HepG2 (cell line): ENCODE measurements around the gene TSEN54. TPM values are rescaled to one million over a fixed set of nuclear protein-coding genes. Genes with fewer than 3 reads are reported as not detected.

Experiments
- CEBPB ChIP-seq: IDR thresholded peaks from 2 replicates; pipeline ENCODE4 v1.6.1; 2011; ENCODE audit warnings: low read depth, low read length, improper control_type of control experiment, borderline replicate concordance
- NFRKB ChIP-seq: fragments of 450-650 bp; IDR thresholded peaks from 2 replicates; pipeline ENCODE4 v1.6.1; 2017
- SCMH1 ChIP-seq: sonication (generic); formaldehyde crosslinking; IDR thresholded peaks from 2 replicates; pipeline ENCODE4 v1.9.0; 2021; ENCODE audit warnings: missing genetic modification reagents, mild to moderate bottlenecking, borderline replicate concordance
- TEAD2 ChIP-seq: sonication (generic); formaldehyde crosslinking; IDR thresholded peaks from 2 replicates; pipeline ENCODE4 v1.9.0; 2021; ENCODE audit warnings: missing genetic modification reagents
- ZNF10 ChIP-seq: sonication (generic); formaldehyde crosslinking; IDR thresholded peaks from 2 replicates; pipeline ENCODE4 v1.4.0; 2020; ENCODE audit warnings: mild to moderate bottlenecking, low read depth, missing genetic modification reagents, borderline replicate concordance
- polyA plus RNA-seq, 8 experiments: library from polyadenylated mRNA; depleted of rRNA in 3 of 8; stranded (reverse) in 7 of 8; unstranded in 1 of 8; fragments of >200 nt; fragmentation: Illumina TruSeq in 4 of 8; extraction: Trizol in 4 of 8; gene quantifications; 2 replicates each; pipeline versions ENCODE4 v1.2.1 to v1.2.3, GENCODE V29; 2011 to 2016; ENCODE audit warnings: low read depth in 4 of 8, missing spikeins in 1 of 8, mixed read lengths in 1 of 8; ENCODE audit not compliant: insufficient read depth in 1 of 8
- total RNA-seq, 5 experiments: library from RNA; depleted of rRNA; stranded (reverse); fragments of >200 nt; fragmentation: Illumina TruSeq; extraction: Trizol; gene quantifications; 2 replicates each; pipeline ENCODE4 v1.2.3, GENCODE V29; 2016; ENCODE audit warnings: low read depth in 1 of 5
- TF ChIP-seq, protein P1 (sequence below): IDR thresholded peaks from 2 replicates; pipeline ENCODE4 v1.6.1; 2016; ENCODE audit warnings: low read depth, missing genetic modification reagents, missing compliant biosample characterization
- TF ChIP-seq, protein P2 (sequence below): sonication (generic); formaldehyde crosslinking; IDR thresholded peaks from 2 replicates; pipeline ENCODE4 v1.9.0; 2021; ENCODE audit warnings: missing genetic modification reagents, borderline replicate concordance
- TF ChIP-seq, protein P3 (sequence below): sonication (generic); formaldehyde crosslinking; IDR thresholded peaks from 2 replicates; pipeline ENCODE4 v1.5.1; 2020; ENCODE audit warnings: missing genetic modification reagents, mild to moderate bottlenecking, borderline replicate concordance
- TF ChIP-seq, protein P4 (sequence below): sonication (generic); formaldehyde crosslinking; IDR thresholded peaks from 2 replicates; pipeline ENCODE4 v1.4.0; 2020; ENCODE audit warnings: mild to moderate bottlenecking, missing genetic modification reagents
- TF ChIP-seq, protein P5 (sequence below): sonication (generic); formaldehyde crosslinking; IDR thresholded peaks from 2 replicates; pipeline ENCODE4 v1.5.1; 2020; ENCODE audit warnings: mild to moderate bottlenecking, missing genetic modification reagents, moderate library complexity
- TF ChIP-seq, protein P6 (sequence below): sonication (generic); formaldehyde crosslinking; IDR thresholded peaks from 2 replicates; pipeline ENCODE4 v1.5.0; 2020; ENCODE audit warnings: missing genetic modification reagents

Gene TSEN54
- total and polyA plus RNA-seq, 2 of the 13 experiments (the other 11 are each of a cell fraction or from before 2014, with no cell fraction given) = 62.9 to 63.3 TPM

DNA sequence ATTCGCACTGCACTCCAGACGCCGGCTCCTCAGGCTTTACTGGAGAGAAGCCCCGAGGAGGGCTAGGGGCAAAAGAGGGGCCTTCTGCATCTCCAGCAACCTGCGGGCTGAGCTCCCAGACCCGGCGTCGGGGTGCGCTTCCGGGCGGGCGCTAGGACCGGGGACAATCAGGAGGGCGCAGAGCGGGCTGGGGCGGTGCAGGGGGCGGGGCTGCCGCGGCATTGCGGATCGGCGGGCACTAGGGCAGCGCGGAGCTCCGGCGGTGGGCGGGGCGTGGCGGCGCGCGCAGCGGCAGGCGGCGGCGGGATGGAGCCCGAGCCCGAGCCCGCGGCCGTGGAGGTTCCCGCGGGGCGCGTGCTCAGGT, at the start of gene TSEN54 (continued):
- TF ChIP-seq, protein P1, sequence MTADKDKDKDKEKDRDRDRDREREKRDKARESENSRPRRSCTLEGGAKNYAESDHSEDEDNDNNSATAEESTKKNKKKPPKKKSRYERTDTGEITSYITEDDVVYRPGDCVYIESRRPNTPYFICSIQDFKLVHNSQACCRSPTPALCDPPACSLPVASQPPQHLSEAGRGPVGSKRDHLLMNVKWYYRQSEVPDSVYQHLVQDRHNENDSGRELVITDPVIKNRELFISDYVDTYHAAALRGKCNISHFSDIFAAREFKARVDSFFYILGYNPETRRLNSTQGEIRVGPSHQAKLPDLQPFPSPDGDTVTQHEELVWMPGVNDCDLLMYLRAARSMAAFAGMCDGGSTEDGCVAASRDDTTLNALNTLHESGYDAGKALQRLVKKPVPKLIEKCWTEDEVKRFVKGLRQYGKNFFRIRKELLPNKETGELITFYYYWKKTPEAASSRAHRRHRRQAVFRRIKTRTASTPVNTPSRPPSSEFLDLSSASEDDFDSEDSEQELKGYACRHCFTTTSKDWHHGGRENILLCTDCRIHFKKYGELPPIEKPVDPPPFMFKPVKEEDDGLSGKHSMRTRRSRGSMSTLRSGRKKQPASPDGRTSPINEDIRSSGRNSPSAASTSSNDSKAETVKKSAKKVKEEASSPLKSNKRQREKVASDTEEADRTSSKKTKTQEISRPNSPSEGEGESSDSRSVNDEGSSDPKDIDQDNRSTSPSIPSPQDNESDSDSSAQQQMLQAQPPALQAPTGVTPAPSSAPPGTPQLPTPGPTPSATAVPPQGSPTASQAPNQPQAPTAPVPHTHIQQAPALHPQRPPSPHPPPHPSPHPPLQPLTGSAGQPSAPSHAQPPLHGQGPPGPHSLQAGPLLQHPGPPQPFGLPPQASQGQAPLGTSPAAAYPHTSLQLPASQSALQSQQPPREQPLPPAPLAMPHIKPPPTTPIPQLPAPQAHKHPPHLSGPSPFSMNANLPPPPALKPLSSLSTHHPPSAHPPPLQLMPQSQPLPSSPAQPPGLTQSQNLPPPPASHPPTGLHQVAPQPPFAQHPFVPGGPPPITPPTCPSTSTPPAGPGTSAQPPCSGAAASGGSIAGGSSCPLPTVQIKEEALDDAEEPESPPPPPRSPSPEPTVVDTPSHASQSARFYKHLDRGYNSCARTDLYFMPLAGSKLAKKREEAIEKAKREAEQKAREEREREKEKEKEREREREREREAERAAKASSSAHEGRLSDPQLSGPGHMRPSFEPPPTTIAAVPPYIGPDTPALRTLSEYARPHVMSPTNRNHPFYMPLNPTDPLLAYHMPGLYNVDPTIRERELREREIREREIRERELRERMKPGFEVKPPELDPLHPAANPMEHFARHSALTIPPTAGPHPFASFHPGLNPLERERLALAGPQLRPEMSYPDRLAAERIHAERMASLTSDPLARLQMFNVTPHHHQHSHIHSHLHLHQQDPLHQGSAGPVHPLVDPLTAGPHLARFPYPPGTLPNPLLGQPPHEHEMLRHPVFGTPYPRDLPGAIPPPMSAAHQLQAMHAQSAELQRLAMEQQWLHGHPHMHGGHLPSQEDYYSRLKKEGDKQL = no peak
- TF ChIP-seq NFRKB = no peak
- no peak for TF ChIP-seq SCMH1 (CRISPR knock-in tag)
- TF ChIP-seq, protein P2, sequence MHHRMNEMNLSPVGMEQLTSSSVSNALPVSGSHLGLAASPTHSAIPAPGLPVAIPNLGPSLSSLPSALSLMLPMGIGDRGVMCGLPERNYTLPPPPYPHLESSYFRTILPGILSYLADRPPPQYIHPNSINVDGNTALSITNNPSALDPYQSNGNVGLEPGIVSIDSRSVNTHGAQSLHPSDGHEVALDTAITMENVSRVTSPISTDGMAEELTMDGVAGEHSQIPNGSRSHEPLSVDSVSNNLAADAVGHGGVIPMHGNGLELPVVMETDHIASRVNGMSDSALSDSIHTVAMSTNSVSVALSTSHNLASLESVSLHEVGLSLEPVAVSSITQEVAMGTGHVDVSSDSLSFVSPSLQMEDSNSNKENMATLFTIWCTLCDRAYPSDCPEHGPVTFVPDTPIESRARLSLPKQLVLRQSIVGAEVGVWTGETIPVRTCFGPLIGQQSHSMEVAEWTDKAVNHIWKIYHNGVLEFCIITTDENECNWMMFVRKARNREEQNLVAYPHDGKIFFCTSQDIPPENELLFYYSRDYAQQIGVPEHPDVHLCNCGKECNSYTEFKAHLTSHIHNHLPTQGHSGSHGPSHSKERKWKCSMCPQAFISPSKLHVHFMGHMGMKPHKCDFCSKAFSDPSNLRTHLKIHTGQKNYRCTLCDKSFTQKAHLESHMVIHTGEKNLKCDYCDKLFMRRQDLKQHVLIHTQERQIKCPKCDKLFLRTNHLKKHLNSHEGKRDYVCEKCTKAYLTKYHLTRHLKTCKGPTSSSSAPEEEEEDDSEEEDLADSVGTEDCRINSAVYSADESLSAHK (CRISPR knock-in tag) = no peak
- TF ChIP-seq, protein P3, sequence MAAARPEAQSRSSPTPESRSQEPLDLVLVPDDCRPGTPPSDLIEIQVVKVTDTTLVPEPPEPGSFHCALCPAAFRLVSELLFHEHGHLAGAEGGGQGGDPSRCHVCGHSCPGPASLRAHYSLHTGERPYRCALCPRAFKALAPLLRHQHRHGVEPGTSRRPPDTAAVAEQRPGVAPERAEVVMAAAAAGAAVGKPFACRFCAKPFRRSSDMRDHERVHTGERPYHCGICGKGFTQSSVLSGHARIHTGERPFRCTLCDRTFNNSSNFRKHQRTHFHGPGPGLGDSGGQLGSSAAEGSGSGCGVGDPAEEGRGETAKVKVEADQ (CRISPR knock-in tag) = peak; percentile 9; the same call in 1 of the 2 replicates
- TF ChIP-seq, protein P4, sequence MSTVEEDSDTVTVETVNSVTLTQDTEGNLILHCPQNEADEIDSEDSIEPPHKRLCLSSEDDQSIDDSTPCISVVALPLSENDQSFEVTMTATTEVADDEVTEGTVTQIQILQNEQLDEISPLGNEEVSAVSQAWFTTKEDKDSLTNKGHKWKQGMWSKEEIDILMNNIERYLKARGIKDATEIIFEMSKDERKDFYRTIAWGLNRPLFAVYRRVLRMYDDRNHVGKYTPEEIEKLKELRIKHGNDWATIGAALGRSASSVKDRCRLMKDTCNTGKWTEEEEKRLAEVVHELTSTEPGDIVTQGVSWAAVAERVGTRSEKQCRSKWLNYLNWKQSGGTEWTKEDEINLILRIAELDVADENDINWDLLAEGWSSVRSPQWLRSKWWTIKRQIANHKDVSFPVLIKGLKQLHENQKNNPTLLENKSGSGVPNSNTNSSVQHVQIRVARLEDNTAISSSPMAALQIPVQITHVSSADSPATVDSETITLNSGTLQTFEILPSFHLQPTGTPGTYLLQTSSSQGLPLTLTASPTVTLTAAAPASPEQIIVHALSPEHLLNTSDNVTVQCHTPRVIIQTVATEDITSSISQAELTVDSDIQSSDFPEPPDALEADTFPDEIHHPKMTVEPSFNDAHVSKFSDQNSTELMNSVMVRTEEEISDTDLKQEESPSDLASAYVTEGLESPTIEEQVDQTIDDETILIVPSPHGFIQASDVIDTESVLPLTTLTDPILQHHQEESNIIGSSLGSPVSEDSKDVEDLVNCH = no peak
- TF ChIP-seq, protein P5, sequence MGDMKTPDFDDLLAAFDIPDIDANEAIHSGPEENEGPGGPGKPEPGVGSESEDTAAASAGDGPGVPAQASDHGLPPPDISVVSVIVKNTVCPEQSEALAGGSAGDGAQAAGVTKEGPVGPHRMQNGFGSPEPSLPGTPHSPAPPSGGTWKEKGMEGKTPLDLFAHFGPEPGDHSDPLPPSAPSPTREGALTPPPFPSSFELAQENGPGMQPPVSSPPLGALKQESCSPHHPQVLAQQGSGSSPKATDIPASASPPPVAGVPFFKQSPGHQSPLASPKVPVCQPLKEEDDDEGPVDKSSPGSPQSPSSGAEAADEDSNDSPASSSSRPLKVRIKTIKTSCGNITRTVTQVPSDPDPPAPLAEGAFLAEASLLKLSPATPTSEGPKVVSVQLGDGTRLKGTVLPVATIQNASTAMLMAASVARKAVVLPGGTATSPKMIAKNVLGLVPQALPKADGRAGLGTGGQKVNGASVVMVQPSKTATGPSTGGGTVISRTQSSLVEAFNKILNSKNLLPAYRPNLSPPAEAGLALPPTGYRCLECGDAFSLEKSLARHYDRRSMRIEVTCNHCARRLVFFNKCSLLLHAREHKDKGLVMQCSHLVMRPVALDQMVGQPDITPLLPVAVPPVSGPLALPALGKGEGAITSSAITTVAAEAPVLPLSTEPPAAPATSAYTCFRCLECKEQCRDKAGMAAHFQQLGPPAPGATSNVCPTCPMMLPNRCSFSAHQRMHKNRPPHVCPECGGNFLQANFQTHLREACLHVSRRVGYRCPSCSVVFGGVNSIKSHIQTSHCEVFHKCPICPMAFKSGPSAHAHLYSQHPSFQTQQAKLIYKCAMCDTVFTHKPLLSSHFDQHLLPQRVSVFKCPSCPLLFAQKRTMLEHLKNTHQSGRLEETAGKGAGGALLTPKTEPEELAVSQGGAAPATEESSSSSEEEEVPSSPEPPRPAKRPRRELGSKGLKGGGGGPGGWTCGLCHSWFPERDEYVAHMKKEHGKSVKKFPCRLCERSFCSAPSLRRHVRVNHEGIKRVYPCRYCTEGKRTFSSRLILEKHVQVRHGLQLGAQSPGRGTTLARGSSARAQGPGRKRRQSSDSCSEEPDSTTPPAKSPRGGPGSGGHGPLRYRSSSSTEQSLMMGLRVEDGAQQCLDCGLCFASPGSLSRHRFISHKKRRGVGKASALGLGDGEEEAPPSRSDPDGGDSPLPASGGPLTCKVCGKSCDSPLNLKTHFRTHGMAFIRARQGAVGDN (CRISPR knock-in tag) = peak; percentile 20; the same call in 1 of the 2 replicates
- no peak for TF ChIP-seq TEAD2
- TF ChIP-seq, protein P6, sequence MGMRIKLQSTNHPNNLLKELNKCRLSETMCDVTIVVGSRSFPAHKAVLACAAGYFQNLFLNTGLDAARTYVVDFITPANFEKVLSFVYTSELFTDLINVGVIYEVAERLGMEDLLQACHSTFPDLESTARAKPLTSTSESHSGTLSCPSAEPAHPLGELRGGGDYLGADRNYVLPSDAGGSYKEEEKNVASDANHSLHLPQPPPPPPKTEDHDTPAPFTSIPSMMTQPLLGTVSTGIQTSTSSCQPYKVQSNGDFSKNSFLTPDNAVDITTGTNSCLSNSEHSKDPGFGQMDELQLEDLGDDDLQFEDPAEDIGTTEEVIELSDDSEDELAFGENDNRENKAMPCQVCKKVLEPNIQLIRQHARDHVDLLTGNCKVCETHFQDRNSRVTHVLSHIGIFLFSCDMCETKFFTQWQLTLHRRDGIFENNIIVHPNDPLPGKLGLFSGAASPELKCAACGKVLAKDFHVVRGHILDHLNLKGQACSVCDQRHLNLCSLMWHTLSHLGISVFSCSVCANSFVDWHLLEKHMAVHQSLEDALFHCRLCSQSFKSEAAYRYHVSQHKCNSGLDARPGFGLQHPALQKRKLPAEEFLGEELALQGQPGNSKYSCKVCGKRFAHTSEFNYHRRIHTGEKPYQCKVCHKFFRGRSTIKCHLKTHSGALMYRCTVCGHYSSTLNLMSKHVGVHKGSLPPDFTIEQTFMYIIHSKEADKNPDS = no peak
- TF ChIP-seq CEBPB = no peak
- no peak for TF ChIP-seq ZNF10 (CRISPR knock-in tag)
